Suprapubic skin (tissue), 4 donors: ENCODE data around the gene FUCA1.

Experiments used
- CTCF ChIP-seq, 2 donors: fragments of 200-600 bp in 1 of 2; fragments of 450-650 bp in 1 of 2; sonication (generic) in 1 of 2; IDR thresholded peaks; one replicate each; pipeline ENCODE4 v1.5.1; 2016 to 2019; ENCODE audit warnings: antibody characterized with exemption in 2 of 2, mild to moderate bottlenecking in 1 of 2, moderate library complexity in 1 of 2
- EP300 ChIP-seq: sonication (generic); formaldehyde crosslinking; IDR thresholded peaks from one replicate; pipeline ENCODE4 v1.6.1; 2017; ENCODE audit warnings: antibody characterized with exemption
- POLR2A ChIP-seq, 2 donors: fragments of 450-650 bp; IDR thresholded peaks; one replicate each; pipeline ENCODE4 v1.6.1; 2017; ENCODE audit warnings: antibody characterized with exemption in 2 of 2, mild to moderate bottlenecking in 2 of 2, moderate library complexity in 2 of 2
- POLR2AphosphoS5 ChIP-seq, 3 donors: sonication (generic); formaldehyde crosslinking; IDR thresholded peaks; one replicate each; pipeline ENCODE4 v1.6.1; 2017; ENCODE audit warnings: antibody characterized with exemption in 3 of 3

DNA sequence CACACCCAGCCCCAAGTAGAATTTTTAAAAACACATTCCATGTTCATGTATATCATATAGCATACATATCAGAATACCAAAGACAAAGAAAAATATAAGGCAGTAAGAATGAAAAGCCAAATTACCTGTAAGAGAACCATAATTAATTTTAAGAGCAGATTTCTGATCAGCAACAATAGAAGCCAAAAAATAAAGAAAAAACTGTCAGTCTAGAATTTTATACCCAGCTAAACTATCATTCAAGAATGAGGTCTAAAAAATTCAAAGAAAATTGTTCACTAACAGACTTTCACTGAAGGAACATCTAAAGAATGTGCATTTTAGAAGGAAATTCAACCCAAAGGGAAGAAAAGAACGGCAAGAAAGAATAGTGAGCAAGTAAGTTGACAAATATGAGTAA is 10.6 kb upstream of the FUCA1 start:
- TF ChIP-seq CTCF (IDR thresholded peaks at IDR 0.05), result no peak
- no peak for TF ChIP-seq POLR2A (IDR thresholded peaks at IDR 0.05)
- no peak for TF ChIP-seq EP300
- TF ChIP-seq POLR2AphosphoS5 (IDR thresholded peaks at IDR 0.05), result no peak
